ENCODE data around the gene DDX46. TPM values are rescaled to one million over a fixed set of nuclear protein-coding genes. Genes with fewer than 3 reads are reported as not detected.

The DDX46 gene
- total RNA-seq, 1 donor from 2014 or later = 79.1 TPM

- Histone ChIP-seq H3K4me1 (no peaks in the 10 kb centered on the region), H3K27ac (no peak overlapping the region), H3F3A (ENCODE audit: low read depth) (no peaks in the 10 kb centered on the region), H3K9ac (no peak overlapping the region), H4K20me1 (ENCODE audit: low read depth) (no peaks in the 10 kb centered on the region), H3K79me2 (ENCODE audit: low read depth) (no peaks in the 10 kb centered on the region), H3K36me3 (peaks cover 34% of the 10 kb centered on the region), H3K4me2 (no peak overlapping the region), H2AFZ (replicated peaks) (no peak overlapping the region), H3K4me3 (no peak overlapping the region), H3K27me3 (no peaks in the 10 kb centered on the region), H3K9me3 (ENCODE audit: low read depth) (no peaks in the 10 kb centered on the region)
- Mint-ChIP-seq H3K27me3 (ENCODE audit: insufficient read depth, low read depth) (no peaks in the 10 kb centered on the region), H3K4me1 (no peaks in the 10 kb centered on the region), H3K4me3 (no peak overlapping the region), H3K36me3 (peaks cover 32% of the 10 kb centered on the region), H3K27ac (no peak overlapping the region), H3K9me3 (no peaks in the 10 kb centered on the region)
- no peak for DNase-seq (ENCODE audit: low spot score)
- TF ChIP-seq EZH2 (IDR thresholded peaks at IDR 0.05) (no peak), EZH2phosphoT487 (IDR thresholded peaks at IDR 0.05) (no peak), CTCF (IDR thresholded peaks at IDR 0.05) (no peak)
Observed at GRCh38 chr5:134791580-134791979, 33.0 kb downstream of the DDX46 start.

GRCh38 chr5:134792286-134792685 is 33.7 kb downstream of the DDX46 start:
- TF ChIP-seq EZH2 (IDR thresholded peaks at IDR 0.05) (no peak), EZH2phosphoT487 (IDR thresholded peaks at IDR 0.05) (no peak), CTCF (IDR thresholded peaks at IDR 0.05) (no peak)
- Histone ChIP-seq H3K27ac (no peak overlapping the region), H3K27me3 (no peaks in the 10 kb centered on the region), H3F3A (ENCODE audit: low read depth) (no peaks in the 10 kb centered on the region), H3K36me3 (peaks cover 34% of the 10 kb centered on the region), H3K4me1 (no peaks in the 10 kb centered on the region), H3K4me3 (no peak overlapping the region), H4K20me1 (ENCODE audit: low read depth) (no peaks in the 10 kb centered on the region), H3K4me2 (no peak overlapping the region), H3K9ac (no peak overlapping the region), H2AFZ (replicated peaks) (no peak overlapping the region), H3K9me3 (ENCODE audit: low read depth) (no peaks in the 10 kb centered on the region), H3K79me2 (ENCODE audit: low read depth) (no peaks in the 10 kb centered on the region)
- Mint-ChIP-seq H3K4me1 (no peaks in the 10 kb centered on the region), H3K27me3 (ENCODE audit: insufficient read depth, low read depth) (no peaks in the 10 kb centered on the region), H3K9me3 (no peaks in the 10 kb centered on the region), H3K4me3 (no peak overlapping the region), H3K36me3 (peaks cover 27% of the 10 kb centered on the region), H3K27ac (no peak overlapping the region)
- no peak for DNase-seq (ENCODE audit: low spot score)

- H2AFZ ChIP-seq (replicated peaks) = no peak overlapping the region
- no peak for DNase-seq (ENCODE audit: low spot score)
- H3K9me3 Mint-ChIP-seq = no peaks in the 10 kb centered on the region
- H3K79me2 ChIP-seq (ENCODE audit: low read depth) = no peaks in the 10 kb centered on the region
- no peak overlapping the region for H3K4me3 Mint-ChIP-seq
- H3K4me1 ChIP-seq = no peaks in the 10 kb centered on the region
- no peak overlapping the region for H3K27ac Mint-ChIP-seq
- no peak overlapping the region for H3K4me3 ChIP-seq
- TF ChIP-seq CTCF (IDR thresholded peaks at IDR 0.05) (no peak), EZH2 (IDR thresholded peaks at IDR 0.05) (no peak), EZH2phosphoT487 (IDR thresholded peaks at IDR 0.05) (no peak)
- no peaks in the 10 kb centered on the region for H3F3A ChIP-seq (ENCODE audit: low read depth)
- H3K9ac ChIP-seq = no peak overlapping the region
- H3K36me3 Mint-ChIP-seq = peaks cover 28% of the 10 kb centered on the region
- H3K4me1 Mint-ChIP-seq = no peaks in the 10 kb centered on the region
- no peak overlapping the region for H3K27ac ChIP-seq
- H3K27me3 Mint-ChIP-seq (ENCODE audit: insufficient read depth, low read depth) = no peaks in the 10 kb centered on the region
- H3K4me2 ChIP-seq = no peak overlapping the region
- no peaks in the 10 kb centered on the region for H4K20me1 ChIP-seq (ENCODE audit: low read depth)
- H3K27me3 ChIP-seq = no peaks in the 10 kb centered on the region
- peaks cover 34% of the 10 kb centered on the region for H3K36me3 ChIP-seq
- H3K9me3 ChIP-seq (ENCODE audit: low read depth) = no peaks in the 10 kb centered on the region
Observed at GRCh38 chr5:134793111-134793510, 34.5 kb downstream of the DDX46 start.
